ENCODE data around the gene PTCHD1. TPM values are rescaled to one million over a fixed set of nuclear protein-coding genes. Genes with fewer than 3 reads are reported as not detected.

The PTCHD1 gene
- total and polyA plus RNA-seq, 2 of the 13 experiments (the other 11 are each of a cell fraction or from before 2014, with no cell fraction given): not detected

GRCh38 chrX:23286731-23287130 lies 47.9 kb upstream of the PTCHD1 start:
- DNase-seq (ENCODE audit: low spot score) (no peak), ATAC-seq (no peak), FAIRE-seq (no peak)
- ChIA-PET POLR2A (no interaction called here), CTCF (ENCODE audit: low intra/inter-chr PET ratio, low total read pairs) (no interaction called here)
- H3K4me2 ChIP-seq (ENCODE audit: low read depth, low read length): no peak overlapping the region
- H3K79me2 ChIP-seq (ENCODE audit: insufficient read depth, low read length): no peaks in the 10 kb centered on the region
- intact Hi-C loops (cut with micrococcal nuclease; ENCODE audit: unreplicated experiment): no loop called here
- H3K4me1 ChIP-seq (ENCODE audit: insufficient read depth, low read length): no peaks in the 10 kb centered on the region
- in situ Hi-C loops (cut with HindIII; ENCODE audit: extremely low pct_ligation_motif_present, low pct_unique_long_range_greater_than_20kb): no loop called here
- no peak overlapping the region for H3K9ac ChIP-seq (ENCODE audit: insufficient read depth, low read depth, low read length)
- no peak overlapping the region for H3K27ac ChIP-seq (ENCODE audit: extremely low read length, insufficient read depth, low read length)
- H3K36me3 ChIP-seq (replicated peaks in 1 of 2; ENCODE audit: control insufficient read depth in 1 of 2, insufficient read depth in 2 of 2, low read length in 2 of 2): no peaks in the 10 kb centered on the region
- WGBS (ENCODE audit: low lambda C conversion rate): 3% methylated on average over 4 of the region's 5 CpGs
- BruUV-seq (replicated peaks): no TSS peak
- H3K4me3 ChIP-seq (replicated peaks in 1 of 3; ENCODE audit: insufficient read depth in 1 of 3, low read depth in 2 of 3, low read length in 3 of 3): no peak overlapping the region
- H4K20me1 ChIP-seq (ENCODE audit: insufficient read depth, low read length): no peaks in the 10 kb centered on the region
- H3K27me3 ChIP-seq (ENCODE audit: control insufficient read depth in 1 of 2, insufficient read depth in 2 of 2, low read length in 2 of 2): no peaks in the 10 kb centered on the region
- no peak overlapping the region for H2AFZ ChIP-seq (ENCODE audit: low read length)
- no peaks in the 10 kb centered on the region for H3K9me3 ChIP-seq (ENCODE audit: low read length)
- TF ChIP-seq JARID2 (CRISPR knock-in tag; IDR thresholded peaks at IDR 0.05; ENCODE audit: insufficient replicate concordance) (no peak), MYPOP (CRISPR knock-in tag; IDR thresholded peaks at IDR 0.05) (no peak), ZNF251 (CRISPR knock-in tag; IDR thresholded peaks at IDR 0.05) (no peak), ZNF10 (CRISPR knock-in tag; IDR thresholded peaks at IDR 0.05; ENCODE audit: borderline replicate concordance, low read depth) (no peak), SNAI1 (CRISPR knock-in tag; IDR thresholded peaks at IDR 0.05; ENCODE audit: borderline replicate concordance) (no peak), ZNF740 (CRISPR knock-in tag; IDR thresholded peaks at IDR 0.05) (no peak), NKX3-1 (CRISPR knock-in tag; IDR thresholded peaks at IDR 0.05) (no peak), ZNF878 (CRISPR knock-in tag; IDR thresholded peaks at IDR 0.05) (no peak), TFAP4 (IDR thresholded peaks at IDR 0.05; ENCODE audit: borderline replicate concordance, low read depth) (no peak), MIXL1 (CRISPR knock-in tag; IDR thresholded peaks at IDR 0.05) (no peak), ZNF720 (CRISPR knock-in tag; IDR thresholded peaks at IDR 0.05) (no peak), GATA4 (IDR thresholded peaks at IDR 0.05; ENCODE audit: borderline replicate concordance, low read depth) (no peak), THAP7 (CRISPR knock-in tag; IDR thresholded peaks at IDR 0.05) (no peak)
